GOT3 (cell line): ENCODE results near the gene CARD14.

Source experiments
- DNase-seq: peaks from one replicate; lab custom pipeline; 2025; ENCODE audit warnings: mixed read lengths; lab: John Stamatoyannopoulos, UW

CARD14 gene

DNA sequence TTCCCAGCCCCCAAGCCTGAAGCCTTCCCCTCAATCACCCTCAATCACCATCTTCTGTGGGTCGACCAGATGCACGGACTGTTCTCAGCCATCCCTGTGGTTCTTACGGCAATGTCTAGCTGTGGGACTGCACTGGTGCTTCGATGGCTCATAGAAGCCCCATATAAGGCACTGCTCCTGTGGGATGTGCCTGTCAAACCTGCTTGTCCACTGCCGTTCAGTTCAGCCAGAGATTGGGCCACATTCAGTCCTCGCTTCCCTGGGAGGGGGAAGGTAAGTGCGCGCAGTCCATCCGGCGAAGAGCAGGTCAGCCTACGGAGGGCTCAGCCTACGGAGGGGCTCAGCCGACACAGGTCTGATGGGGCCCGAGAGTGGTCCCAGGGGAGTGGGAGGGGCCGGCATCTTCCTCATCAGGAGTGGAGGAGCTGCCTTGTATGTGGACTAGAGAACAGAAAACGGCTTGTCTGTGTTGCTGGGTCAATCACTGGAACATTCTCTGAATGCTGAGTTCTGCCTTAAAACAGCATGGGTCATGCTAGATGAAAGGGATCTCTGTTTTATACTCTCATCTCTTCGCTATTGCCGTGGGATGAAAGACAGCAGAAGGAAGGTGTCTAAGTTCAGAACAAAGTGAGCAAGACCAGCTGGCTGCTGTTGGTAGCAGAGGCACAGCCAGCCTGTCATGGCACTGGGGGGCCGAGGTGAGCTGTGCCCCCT, at the start of gene CARD14:
TSS of gene CARD14 (plus strand) at position 247 of the 717 bp plus-strand sequence. CDS start 11,409 bp downstream, outside the sequence.
- DNase-seq = no peak

DNA sequence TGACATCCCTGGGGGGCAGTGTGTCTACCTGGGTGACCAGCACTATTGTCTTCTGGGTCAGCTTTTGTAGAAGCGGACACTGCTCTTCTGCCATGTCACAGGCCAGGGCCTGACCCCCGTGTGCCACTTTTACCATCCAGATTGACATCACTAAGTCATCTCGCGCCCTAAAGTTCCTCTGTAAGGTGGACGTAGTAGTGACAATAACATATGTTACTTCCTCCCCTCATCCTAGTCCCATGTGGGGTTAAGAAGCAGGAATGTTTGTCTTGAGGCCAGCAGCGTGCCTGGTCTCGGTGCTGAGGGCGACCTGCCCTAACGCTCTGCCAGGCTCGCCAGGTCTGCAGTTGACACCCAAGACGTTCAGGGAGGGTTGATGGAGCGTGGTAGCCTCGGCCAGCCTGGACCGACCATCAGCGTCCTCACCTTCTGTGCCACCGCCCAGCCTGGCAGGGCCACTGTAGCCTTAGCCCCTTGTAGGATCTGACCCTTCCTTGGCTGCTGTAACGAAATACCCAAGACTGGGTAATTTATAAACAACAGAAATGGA, 47.7 kb upstream of the CARD14 start:
- no peak for DNase-seq

DNA sequence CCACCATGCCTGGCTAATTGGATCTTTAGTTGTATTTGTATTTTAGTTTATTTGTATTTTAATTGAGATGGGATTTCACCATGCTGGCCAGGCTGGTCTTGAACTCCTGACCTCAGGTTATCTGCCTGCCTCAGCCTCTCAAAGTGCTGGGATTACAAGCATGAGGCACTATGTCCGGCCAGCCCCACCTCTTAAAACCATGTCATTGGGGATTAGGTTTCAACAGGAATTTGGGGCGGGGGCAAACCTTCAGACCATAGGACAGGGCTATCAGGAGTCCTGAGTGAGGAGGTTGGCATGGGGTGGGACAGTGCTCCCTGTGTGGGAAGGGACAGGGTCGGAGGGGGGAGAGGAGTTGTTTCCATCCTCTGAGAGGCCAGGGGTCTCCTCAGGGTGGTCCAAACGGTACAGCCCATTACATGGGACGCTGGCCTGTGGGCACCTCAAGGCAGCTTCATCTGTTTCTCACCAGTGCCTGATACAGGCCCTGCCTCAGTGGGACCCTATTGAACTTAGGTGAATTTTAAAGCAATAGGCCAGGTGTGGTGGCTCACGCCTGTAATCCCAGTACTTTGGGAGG, 46.8 kb upstream of the CARD14 start:
- DNase-seq = no peak

DNA sequence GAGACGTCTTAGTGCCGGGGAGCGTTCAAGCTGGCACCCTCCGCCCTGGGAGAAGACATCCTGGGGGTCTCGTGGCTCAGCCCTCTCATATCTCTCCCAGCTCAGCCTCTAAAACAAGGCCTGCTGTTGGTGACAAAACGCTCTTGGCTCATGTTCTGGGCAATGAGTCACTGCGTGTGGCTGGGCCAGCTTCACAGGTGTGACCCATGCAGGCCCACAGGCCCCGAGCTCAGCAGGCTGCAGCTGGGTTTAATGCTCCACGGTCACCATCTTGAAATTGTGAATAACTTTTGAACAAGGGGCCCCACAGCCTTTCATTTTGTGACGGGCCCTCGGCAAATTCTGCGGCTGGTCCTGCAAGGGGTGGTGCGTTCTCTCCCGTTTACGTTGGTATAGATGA, 46.0 kb upstream of the CARD14 start:
- no peak for DNase-seq

DNA sequence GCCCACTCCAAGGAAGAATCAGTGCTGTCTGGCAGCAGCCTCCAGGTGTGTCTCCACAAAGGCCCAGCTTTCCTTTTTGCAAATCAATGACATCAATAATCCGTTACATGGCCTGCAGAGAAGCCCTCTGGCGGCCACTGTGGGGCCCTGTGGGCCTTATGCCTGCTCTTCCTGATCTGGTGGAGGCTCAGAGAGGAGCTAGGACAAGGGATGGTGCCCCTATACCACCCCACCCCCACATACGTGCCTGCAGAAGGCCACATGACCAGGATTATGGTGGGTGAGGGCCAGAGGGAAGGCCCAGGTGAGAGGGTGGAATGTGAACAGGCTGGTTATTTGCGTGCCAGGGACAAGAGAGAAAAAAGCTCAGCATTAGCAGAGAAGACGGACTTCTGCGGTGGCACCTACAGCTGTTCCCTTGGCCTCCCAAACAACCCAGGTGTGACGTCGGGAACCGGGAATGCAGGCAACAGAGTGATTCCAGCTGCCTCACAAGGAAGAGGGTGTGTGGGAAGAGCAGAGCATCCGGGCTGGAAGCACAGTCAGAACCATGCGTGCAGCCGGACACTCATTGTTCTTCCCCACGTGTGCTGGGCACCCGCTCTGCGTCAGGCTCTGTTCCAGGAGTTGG, 45.4 kb upstream of the CARD14 start:
- DNase-seq = no peak

DNA sequence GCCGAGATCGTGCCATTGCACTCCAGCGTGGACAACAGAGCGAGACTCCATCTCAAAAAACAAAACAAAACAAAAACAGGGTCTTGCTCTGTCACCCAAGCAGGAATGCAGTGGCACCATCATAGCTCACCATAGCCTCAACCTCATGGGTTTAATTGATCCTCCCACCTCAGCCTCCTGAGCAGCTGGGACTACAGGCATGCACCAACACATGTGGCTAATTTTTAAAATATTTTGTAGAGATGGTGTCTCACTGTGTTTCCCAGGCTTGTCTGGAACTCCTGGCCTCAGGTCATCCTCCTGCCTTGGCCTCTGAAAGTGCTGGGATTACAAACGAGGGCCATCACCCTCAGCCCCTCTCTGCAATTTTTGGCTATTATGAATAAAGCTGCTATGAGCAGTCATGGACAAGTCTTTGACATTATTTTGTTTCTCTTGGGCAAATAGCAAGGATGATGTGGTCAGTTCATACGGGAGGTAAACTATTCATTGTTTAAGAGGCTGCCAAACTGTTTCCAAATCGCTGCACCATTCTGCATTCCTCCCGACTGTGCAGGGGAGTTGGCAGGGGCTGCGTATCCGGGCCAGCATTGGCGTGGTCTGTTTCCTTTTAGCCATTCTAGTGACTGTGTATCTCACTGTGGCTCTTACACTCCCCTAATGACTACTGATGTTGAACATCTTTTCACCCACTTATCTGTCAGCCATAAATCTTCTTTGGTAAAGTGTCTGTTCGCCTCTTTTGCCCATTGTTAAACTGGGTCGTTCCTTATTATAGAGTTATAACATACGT, 44.0 kb upstream of the CARD14 start:
- DNase-seq = no peak

DNA sequence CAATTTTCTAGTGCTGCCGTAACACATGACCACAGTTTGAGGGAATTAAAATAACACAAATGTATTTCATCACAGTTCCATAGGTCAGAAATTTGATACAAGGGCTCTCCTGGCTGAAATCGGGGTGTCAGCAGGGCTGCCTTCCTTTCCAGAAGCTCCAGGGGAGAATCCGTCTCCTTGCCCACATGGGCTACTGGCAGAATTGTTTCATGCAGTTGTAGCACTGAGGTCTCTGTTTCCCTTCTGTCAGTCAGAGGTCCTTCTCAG, 43.4 kb upstream of the CARD14 start:
- DNase-seq = no peak

DNA sequence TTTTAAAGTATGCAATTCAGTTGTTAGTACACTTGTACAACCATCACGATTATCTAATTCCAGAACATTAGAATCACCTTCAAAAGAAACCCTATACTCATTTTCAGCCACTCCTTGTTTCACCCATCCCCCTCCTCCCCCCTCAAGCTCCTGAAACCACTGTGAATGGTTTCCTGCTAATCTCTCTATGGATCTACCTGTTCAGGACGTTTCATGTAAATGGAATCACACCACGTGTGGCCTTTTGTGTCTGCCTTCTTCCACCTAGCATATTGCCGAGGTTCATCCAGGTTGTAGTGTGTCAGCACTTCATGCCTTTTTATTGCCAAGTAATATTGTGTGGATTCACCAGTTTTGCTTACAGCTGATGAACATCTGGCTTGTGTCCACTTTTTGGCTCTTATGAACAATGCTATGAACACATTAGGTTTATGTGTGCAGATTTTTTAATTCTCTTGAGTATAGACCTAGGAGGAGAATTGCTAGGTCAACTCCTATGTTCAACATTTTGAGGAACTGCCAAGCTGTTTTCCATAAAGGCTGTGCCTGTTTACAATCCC, 40.7 kb upstream of the CARD14 start:
- DNase-seq = no peak

DNA sequence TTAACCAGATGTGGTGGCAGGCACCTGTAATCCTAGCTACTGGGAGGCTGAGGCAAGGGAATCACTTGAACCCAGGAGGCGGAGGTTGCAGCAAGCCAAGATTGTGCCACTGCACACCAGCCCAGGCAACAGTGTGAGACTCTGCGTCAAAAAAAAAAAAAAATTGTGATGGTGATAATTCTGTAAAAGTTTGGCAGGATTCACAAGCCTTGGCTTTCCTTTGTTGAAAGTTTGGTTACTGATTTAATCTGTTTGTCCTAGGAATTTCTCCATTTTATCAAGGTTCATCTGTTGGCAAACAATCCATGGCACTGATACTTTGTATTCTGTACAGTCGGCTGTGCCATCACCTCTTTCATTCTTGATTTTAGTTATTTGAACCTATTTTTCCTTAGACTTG, 38.8 kb upstream of the CARD14 start:
- no peak for DNase-seq

DNA sequence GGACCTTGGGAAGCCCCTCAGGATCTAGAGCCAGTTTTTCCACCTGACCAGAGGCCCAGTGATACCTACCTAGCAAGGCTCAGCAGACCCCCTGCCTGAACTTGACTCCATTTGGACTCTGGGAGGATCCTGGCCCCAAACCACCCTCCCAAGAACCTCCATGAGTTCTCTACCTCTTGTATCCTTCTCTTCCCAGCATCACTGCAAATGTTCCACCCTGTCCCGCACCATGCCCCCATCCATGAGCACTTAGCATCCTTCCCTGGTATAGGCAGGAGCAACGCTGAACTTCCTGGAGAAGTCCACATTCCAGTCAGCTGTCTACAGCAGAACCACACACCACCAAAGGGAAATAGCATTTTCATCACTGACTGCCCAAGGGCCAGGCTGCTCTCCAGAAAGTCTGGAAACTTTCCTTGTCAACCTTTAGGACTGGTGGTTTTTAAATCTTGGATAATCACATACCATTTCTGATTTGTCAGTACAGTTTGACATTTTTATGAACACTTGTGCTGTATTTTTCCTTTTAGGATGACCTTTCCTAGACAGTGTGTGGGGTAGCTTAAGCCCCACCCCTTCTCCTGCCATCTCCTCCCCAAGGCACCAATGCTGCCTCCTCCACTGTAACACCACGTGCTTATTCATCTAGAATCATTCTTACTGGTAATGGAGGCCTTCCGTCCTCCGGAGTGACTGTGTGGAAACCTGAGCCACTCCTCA, 36.8 kb upstream of the CARD14 start:
- DNase-seq = no peak

DNA sequence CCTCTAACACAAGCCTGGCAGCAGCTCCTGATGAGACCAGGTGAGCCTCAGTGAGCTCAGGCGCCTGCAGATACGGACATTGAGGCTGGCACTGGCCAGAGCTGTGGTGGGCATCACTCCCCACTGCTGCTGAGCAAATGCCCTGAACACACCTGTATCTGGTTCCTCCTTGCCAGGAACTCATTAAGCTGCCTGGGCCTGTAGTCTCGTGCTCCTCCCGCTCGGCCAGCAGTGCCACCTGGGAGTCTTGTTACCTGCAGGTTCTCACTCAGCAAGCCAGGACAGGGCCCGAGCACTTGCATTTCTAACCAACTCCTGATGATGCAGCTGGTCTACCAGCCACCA, 36.2 kb upstream of the CARD14 start:
- DNase-seq = no peak

DNA sequence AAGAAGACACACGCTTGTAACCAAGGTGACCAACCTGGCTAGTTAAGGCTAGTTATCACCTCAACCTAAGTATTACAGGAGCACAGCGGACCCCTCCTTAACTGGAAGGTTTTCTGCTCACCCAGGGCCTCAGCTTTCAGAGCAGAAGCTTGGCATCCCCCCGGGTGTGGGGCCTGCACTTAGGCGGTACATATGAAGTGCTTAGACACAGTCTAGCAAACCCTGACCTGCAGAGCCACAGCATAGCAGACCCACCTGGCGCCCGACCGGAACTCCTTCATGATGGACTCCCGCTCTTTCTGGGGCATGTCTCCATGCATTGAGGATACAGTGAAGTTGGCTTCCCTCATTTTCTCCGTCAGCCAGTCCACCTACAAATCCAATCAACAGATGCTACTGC, 32.7 kb upstream of the CARD14 start:
- DNase-seq = no peak

DNA sequence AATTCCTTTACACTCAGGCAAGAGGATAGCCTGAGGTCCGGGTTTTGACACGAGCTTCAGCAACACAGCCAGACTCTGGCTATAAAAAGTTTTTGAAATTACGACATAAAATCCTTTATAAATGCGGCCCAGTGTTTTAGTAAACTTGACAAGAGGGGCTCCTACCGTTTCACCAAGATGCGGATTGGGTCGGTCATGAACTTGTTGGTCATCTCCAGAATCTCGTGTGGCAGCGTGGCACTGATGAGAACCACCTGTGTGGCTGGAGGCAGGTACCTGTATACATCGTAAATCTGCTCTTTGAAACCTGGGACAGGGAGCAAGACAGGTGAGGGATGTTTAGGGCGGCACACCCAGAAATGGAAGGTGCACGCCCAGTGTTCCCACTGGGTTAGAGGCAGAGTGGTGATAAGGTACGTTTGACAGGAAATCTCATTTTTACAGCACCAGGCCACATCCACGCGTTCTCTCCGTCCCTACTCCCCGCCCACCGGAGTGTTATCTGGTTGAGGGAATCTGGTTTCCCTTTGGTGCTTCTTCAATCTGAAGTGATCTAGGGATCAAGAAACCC, 30.9 kb upstream of the CARD14 start:
- no peak for DNase-seq

DNA sequence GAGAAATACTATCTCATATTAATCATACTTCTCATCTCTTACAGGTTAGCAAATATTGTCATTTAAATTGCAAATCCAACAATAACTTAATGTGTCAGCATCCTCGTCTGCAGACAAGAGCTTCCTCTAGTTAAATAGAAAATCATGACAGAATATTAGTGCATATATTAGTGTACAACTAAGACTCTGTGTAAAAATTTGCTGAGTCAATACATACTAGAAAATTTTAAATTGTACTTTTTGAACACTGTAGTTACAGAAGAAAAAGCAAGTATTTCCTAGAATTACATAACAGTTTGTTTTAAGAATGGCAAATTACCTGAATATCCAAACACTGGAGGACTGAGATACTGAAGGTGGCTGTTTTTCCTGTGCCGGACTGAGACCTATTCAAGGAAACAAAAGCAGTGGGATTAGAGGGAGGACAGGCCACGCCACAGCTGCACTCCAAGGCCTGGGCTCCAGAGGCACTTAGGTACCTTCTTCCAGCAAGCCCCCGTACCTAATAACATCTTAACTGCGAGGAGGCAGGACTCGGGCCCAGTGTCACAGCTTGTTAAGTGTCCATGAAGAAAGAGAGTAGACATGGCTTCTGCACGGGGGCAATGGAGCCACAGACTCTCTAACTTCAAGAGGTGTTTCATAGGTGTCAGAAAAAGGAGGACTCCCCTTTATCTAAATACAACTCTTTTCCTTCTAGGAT, 28.2 kb upstream of the CARD14 start:
- no peak for DNase-seq

DNA sequence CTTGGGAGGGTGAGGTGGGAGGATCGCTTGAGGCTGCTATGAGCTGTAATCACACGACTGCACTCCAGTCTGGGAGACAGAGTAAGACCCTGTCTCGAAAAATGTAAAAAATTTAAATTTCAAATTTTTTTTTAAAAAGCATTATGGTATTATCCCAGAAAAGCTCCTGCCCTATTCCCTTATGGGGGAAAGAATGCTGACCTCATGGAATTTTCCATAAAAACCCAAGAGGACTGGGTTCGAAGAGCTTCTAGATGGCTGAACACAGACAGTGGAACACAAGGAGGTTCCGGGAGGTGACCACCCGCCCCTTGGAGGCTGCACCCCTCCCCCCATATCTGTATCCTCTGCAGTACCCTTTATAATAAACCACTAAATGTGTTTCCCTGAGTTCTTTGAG, 26.9 kb upstream of the CARD14 start:
- no peak for DNase-seq

DNA sequence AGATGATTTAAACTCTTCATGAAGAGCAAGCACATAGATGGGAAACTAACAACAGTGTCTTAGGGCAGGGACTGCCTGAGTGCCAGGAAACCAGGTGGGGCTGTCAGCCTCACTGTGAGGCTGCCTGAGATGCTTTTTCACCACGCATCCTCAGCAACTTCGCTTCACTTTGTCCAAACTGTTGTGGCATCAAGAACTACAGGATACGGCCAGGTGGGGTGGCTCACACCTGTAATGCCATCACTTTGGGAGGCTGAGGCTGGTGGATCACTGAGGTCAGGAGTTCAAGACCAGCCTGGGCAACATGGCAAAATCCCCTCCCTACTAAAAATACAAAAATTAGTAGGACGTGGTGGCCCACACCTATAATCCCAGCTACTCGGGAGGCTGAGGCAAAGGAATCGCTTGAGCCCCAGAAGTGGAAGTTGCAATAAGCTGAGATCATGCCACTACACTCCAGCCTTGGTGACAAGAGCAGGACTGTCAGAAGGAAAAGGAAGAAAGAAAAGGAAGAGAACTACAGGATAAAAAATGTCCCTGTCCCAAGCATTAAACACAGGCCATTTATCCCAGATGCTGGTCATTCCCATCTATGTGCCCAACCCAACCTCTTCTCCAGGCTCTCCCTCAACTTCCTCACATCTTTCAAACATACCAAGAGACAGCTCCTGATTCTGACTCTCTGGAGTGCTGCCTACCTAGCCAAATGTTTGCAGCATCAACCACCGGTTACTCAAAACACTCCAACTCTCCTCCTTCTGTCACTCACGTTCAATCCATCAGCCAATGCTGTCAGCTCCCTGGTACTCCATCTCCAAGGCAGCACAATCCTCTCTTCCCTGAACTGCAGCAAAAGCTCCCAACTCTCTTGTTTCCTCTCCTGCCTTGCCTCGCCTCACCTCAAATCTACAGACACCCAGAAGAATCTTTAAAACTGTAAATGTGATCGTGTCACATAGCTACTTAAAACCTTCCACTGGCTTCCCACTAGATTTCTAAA, 24.5 kb upstream of the CARD14 start:
- no peak for DNase-seq

DNA sequence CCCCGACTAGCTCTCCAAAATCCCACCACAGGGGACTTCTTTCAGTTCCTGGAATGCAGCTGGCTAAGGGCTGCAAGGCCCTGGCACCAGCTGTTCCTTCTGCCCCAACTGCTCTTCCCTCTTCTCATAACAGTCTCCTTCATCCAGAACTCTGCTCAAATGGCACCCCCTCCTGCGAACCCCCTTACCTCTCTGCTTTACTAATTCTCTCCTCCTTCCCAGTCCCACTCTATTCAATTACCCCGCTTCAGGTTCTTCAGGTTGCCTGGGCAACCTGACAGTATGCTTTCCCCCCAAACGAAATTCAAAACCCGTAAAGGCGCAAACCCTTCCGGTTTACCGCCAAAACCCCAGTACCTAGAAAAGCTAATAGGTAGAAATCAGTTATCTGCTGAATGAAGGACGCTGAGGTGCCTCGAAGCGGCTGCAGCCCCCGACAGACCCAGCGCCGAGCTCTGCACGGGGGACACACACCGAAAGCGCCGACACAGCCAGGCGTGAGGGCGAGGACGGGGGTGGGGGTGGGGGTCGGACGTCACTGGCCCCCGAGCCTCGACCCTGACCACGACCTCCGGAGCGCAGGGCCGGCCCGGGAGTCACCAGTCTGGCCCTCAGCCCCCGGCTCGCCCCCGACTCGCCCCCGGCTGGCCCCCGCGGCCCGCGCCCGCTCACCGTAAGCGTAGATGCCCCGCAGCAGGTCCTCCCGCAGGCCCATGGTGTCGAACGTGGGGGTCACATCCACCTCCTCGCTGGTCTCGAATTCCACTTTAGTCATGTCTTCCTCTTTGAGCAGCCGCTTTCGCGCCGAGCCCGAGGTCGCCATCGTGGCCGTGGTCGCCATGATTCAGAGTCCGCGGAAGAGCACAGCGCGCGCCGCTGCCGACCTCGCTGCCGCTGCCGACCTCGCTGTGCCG, 23.5 kb upstream of the CARD14 start:
- no peak for DNase-seq

DNA sequence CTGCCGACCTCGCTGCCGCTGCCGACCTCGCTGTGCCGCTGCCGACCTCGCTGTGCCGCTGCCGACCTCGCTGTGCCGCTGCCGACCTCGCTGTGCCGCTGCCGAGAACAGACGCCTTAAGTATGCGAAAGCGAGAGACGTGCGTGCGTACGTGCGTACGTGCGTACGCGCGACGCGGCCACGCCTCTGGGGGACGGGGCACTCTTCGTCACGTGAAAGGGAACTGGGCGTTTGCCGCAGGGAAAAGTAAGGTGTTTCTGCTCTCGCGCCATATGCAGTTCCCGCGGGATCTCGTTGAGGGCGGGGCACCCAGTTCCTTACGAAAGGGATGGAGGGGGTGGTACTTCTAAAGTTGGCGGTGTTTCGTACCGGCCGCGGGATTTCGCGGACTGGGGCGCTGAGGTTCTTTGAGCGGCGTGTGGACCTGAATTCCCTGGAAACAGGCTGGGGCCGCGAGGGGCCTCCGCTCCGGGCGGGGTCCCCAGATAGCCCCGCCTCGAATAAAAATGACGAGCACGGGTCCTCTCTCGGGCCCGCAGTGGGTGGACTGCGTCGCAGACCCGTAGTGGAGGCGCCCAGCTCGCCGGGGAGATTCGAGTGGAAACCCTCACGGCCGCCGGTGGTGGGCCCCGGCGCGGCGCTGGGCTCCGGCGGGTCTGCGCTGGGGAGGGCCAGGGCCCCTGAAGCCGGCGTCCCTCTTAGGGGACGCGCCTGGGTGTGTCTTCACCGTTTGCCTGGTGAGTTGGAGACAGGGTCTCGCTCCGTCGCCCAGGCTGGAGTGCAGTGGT, 22.6 kb upstream of the CARD14 start, which contains the start of gene EIF4A3:
TSS of gene EIF4A3 (minus strand) at position 94 of the 788 bp plus-strand sequence. CDS start 167 bp downstream, outside the sequence.
- DNase-seq = peak; percentile 92
